GM12892 (cell line): ENCODE measurements around the gene CCDC88C.

Experiments
- POLR2A ChIP-seq: IDR thresholded peaks from 2 replicates; pipeline ENCODE4 v1.6.1; 2011; ENCODE audit warnings: low read depth, low read length, control low read depth
- POLR2AphosphoS5 ChIP-seq: IDR thresholded peaks from 2 replicates; pipeline ENCODE4 v1.6.1; 2011; ENCODE audit warnings: low read depth, low read length, control low read depth
- TAF1 ChIP-seq: IDR thresholded peaks from 2 replicates; pipeline ENCODE4 v1.6.1; 2011; ENCODE audit warnings: low read depth, mild to moderate bottlenecking, control low read depth, low read length, borderline replicate concordance

- TF ChIP-seq POLR2A (no peak), POLR2AphosphoS5 (no peak), TAF1 (no peak)
These were observed 147.4 kb downstream of the CCDC88C start for GRCh38 chr14:91270188-91270587.
